GM19240 (cell line): ENCODE data around the gene NT5C3A.
A peak's percentile ranks its signal among the peaks of the same experiment; 100 is the strongest.

Experiments
- DNase-seq: peaks from one replicate; pipeline ENCODE4 v3.0.0; 2011; ENCODE audit warnings: low spot score; ENCODE audit not compliant: insufficient read length

The NT5C3A gene

GRCh38 chr7:33075818-33076518 lies 13.4 kb upstream of the NT5C3A start:
- no peak for DNase-seq

- DNase-seq, result no peak
These were observed 10.7 kb upstream of the NT5C3A start for GRCh38 chr7:33073243-33073642.

GRCh38 chr7:33072471-33072870 lies 9.9 kb upstream of the NT5C3A start:
- no peak for DNase-seq

- no peak for DNase-seq
These were observed 8.3 kb upstream of the NT5C3A start for GRCh38 chr7:33070831-33071230.

GRCh38 chr7:33070277-33070676 lies 7.7 kb upstream of the NT5C3A start:
- DNase-seq, result no peak

GRCh38 chr7:33067921-33068320 lies 5.3 kb upstream of the NT5C3A start:
- no peak for DNase-seq

- DNase-seq, result no peak
These were observed 4.2 kb upstream of the NT5C3A start for GRCh38 chr7:33066771-33067170.

- no peak for DNase-seq
These were observed 3.4 kb upstream of the NT5C3A start for GRCh38 chr7:33065981-33066380.

GRCh38 chr7:33062782-33063443 lies 337 bp upstream of the NT5C3A start:
- peak; percentile 79 for DNase-seq

- no peak for DNase-seq
These were observed 1.2 kb downstream of the NT5C3A start for GRCh38 chr7:33061282-33061937.

- DNase-seq, result no peak
These were observed 2.9 kb downstream of the NT5C3A start for GRCh38 chr7:33059635-33060034.

- no peak for DNase-seq
These were observed 7.4 kb downstream of the NT5C3A start for GRCh38 chr7:33055158-33055557.

GRCh38 chr7:33054261-33054964 lies 8.2 kb downstream of the NT5C3A start:
- no peak for DNase-seq

- no peak for DNase-seq
These were observed 8.9 kb downstream of the NT5C3A start for GRCh38 chr7:33053721-33054120.

- no peak for DNase-seq
These were observed 11.8 kb downstream of the NT5C3A start for GRCh38 chr7:33050535-33051318.

GRCh38 chr7:33048704-33049103 lies 13.9 kb downstream of the NT5C3A start:
- no peak for DNase-seq

GRCh38 chr7:33048257-33048656 lies 14.3 kb downstream of the NT5C3A start:
- DNase-seq, result no peak

GRCh38 chr7:33044986-33045385 lies 17.6 kb downstream of the NT5C3A start:
- DNase-seq, result no peak

GRCh38 chr7:33044401-33044718 lies 18.2 kb downstream of the NT5C3A start:
- no peak for DNase-seq

- DNase-seq, result no peak
These were observed 18.8 kb downstream of the NT5C3A start for GRCh38 chr7:33043501-33044400.
